ENCODE measurements around the gene ZPBP.
A peak's percentile ranks its signal among the peaks of the same experiment; 100 is the strongest.

Gene ZPBP

GRCh38 chr7:50092579-50093491 is at the start of gene ZPBP:
ZPBP (minus strand) TSS chr7:50093246; CDS start chr7:50093194, 52 bp downstream.
- DNase-seq (ENCODE audit: low read depth) = no peak

- no peak for DNase-seq (ENCODE audit: low read depth)
Measured at GRCh38 chr7:50142425-50143017, 49.5 kb upstream of the ZPBP start.

- DNase-seq (ENCODE audit: low read depth) = no peak
Measured at GRCh38 chr7:50141854-50142253, 48.8 kb upstream of the ZPBP start.

- DNase-seq (ENCODE audit: low read depth) = no peak
Measured at GRCh38 chr7:50141131-50141530, 48.1 kb upstream of the ZPBP start.

GRCh38 chr7:50140688-50141087 is 47.6 kb upstream of the ZPBP start:
- no peak for DNase-seq (ENCODE audit: low read depth)

GRCh38 chr7:50138101-50138500 is 45.1 kb upstream of the ZPBP start:
- DNase-seq (ENCODE audit: low read depth) = no peak

GRCh38 chr7:50125766-50126165 is 32.7 kb upstream of the ZPBP start:
- DNase-seq (ENCODE audit: low read depth) = no peak

- no peak for DNase-seq (ENCODE audit: low read depth)
Measured at GRCh38 chr7:50121286-50121685, 28.2 kb upstream of the ZPBP start.

- DNase-seq (ENCODE audit: low read depth) = peak; percentile 2
Measured at GRCh38 chr7:50119815-50120637, 27.0 kb upstream of the ZPBP start.

GRCh38 chr7:50112250-50112649 is 19.2 kb upstream of the ZPBP start:
- DNase-seq (ENCODE audit: low read depth) = no peak

- no peak for DNase-seq (ENCODE audit: low read depth)
Measured at GRCh38 chr7:50101873-50102272, 8.8 kb upstream of the ZPBP start.

GRCh38 chr7:50095634-50096033 is 2.6 kb upstream of the ZPBP start:
- DNase-seq (ENCODE audit: low read depth) = no peak

- DNase-seq (ENCODE audit: low read depth) = no peak
Measured at GRCh38 chr7:50088463-50089129, 4.5 kb downstream of the ZPBP start.

GRCh38 chr7:50085344-50085743 is 7.7 kb downstream of the ZPBP start:
- no peak for DNase-seq (ENCODE audit: low read depth)

GRCh38 chr7:50073093-50073492 is 20.0 kb downstream of the ZPBP start:
- no peak for DNase-seq (ENCODE audit: low read depth)

GRCh38 chr7:50069613-50070012 is 23.4 kb downstream of the ZPBP start:
- DNase-seq (ENCODE audit: low read depth) = no peak

- no peak for DNase-seq (ENCODE audit: low read depth)
Measured at GRCh38 chr7:50068850-50069551, 24.0 kb downstream of the ZPBP start.

- no peak for DNase-seq (ENCODE audit: low read depth)
Measured at GRCh38 chr7:50068026-50068425, 25.0 kb downstream of the ZPBP start.

GRCh38 chr7:50062951-50063350 is 30.1 kb downstream of the ZPBP start:
- no peak for DNase-seq (ENCODE audit: low read depth)

GRCh38 chr7:50056131-50056530 is 36.9 kb downstream of the ZPBP start:
- no peak for DNase-seq (ENCODE audit: low read depth)

- no peak for DNase-seq (ENCODE audit: low read depth)
Measured at GRCh38 chr7:50047716-50048115, 45.3 kb downstream of the ZPBP start.
